GM12878 (cell line): ENCODE data around the gene SYNGR2. TPM values are rescaled to one million over a fixed set of nuclear protein-coding genes. Genes with fewer than 3 reads are reported as not detected.

ENCODE experiments used
- CBFB ChIP-seq: IDR thresholded peaks from 2 replicates; pipeline ENCODE4 v1.6.1; 2016; ENCODE audit warnings: antibody characterized with exemption, low read depth
- CHD1 ChIP-seq: IDR thresholded peaks from 2 replicates; pipeline ENCODE4 v1.6.1; 2012; ENCODE audit warnings: low read depth, low read length, improper control_type of control experiment
- E4F1 ChIP-seq: fragments of 450-650 bp; IDR thresholded peaks from 2 replicates; pipeline ENCODE4 v1.6.1; 2018; ENCODE audit warnings: borderline replicate concordance, mild to moderate bottlenecking; ENCODE audit not compliant: partially characterized antibody
- EP300 ChIP-seq, 2 experiments: fragments of 150-350 bp in 1 of 2; IDR thresholded peaks; 2 replicates each; pipeline ENCODE4 v1.6.1; 2011 to 2012; ENCODE audit warnings: low read depth in 2 of 2, low read length in 2 of 2, borderline replicate concordance in 1 of 2, improper control_type of control experiment in 1 of 2, inconsistent platforms in 1 of 2; ENCODE audit not compliant: control insufficient read depth in 1 of 2
- GABPA ChIP-seq: IDR thresholded peaks from 2 replicates; pipeline ENCODE4 v1.6.1; 2014; ENCODE audit warnings: antibody characterized with exemption, low read depth, mild to moderate bottlenecking, inconsistent platforms
- HCFC1 ChIP-seq: fragments of 150-350 bp; IDR thresholded peaks from 2 replicates; pipeline ENCODE4 v1.6.1; 2014; ENCODE audit warnings: low read length
- JUNB ChIP-seq: IDR thresholded peaks from 2 replicates; pipeline ENCODE4 v1.6.1; 2016; ENCODE audit warnings: antibody characterized with exemption, mild to moderate bottlenecking
- NR2F1 ChIP-seq: fragments of 450-650 bp; conservative IDR thresholded peaks from 2 replicates; pipeline ENCODE4 v1.6.1; 2017; ENCODE audit warnings: mild to moderate bottlenecking
- NRF1 ChIP-seq: conservative IDR thresholded peaks from 2 replicates; pipeline ENCODE4 v1.6.1; 2011; ENCODE audit warnings: mild to moderate bottlenecking, low read depth, low read length, improper control_type of control experiment
- POLR2AphosphoS2 ChIP-seq: IDR thresholded peaks from 2 replicates; pipeline ENCODE4 v1.6.1; 2011; ENCODE audit warnings: low read depth, mild to moderate bottlenecking, low read length, improper control_type of control experiment, moderate library complexity
- SUZ12 ChIP-seq: fragments of 200-600 bp; sonication (generic); IDR thresholded peaks from one replicate; pipeline ENCODE4 v1.6.1; 2018; ENCODE audit warnings: antibody characterized with exemption, mild to moderate bottlenecking; ENCODE audit not compliant: unreplicated experiment
- YY1 ChIP-seq: IDR thresholded peaks from 2 replicates; pipeline ENCODE4 v1.6.1; 2011; ENCODE audit warnings: low read depth, mild to moderate bottlenecking, low read length
- ZBTB40 ChIP-seq: fragments of 450-650 bp; IDR thresholded peaks from 2 replicates; pipeline ENCODE4 v1.6.1; 2016; ENCODE audit warnings: mild to moderate bottlenecking, moderate library complexity, borderline replicate concordance
- ZNF592 ChIP-seq: fragments of 450-650 bp; IDR thresholded peaks from 2 replicates; pipeline ENCODE4 v1.6.1; 2017; ENCODE audit warnings: mild to moderate bottlenecking, moderate library complexity
- polyA plus RNA-seq, 11 experiments: library from polyadenylated mRNA; depleted of rRNA in 4 of 11; unstranded in 6 of 11; stranded (reverse) in 5 of 11; fragments of >200 nt; fragmentation: Nextera tagmentation in 4 of 11; fragmentation: Illumina TruSeq in 1 of 11; extraction: Ambion mirVana in 4 of 11; extraction: Trizol in 1 of 11; gene quantifications; 1 replicate in 1 of 11; 2 replicates in 10 of 11; pipeline versions ENCODE4 v1.2.1 to v1.2.3, GENCODE V29; 2011 to 2016; ENCODE audit warnings: inconsistent platforms in 2 of 11, missing spikeins in 2 of 11, low read depth in 1 of 11
- total RNA-seq, 4 experiments: library from RNA; depleted of rRNA in 3 of 4; stranded (reverse); fragments of >200 nt in 3 of 4; fragmentation: Illumina TruSeq in 1 of 4; extraction: Trizol in 1 of 4; gene quantifications; 2 replicates each; pipeline versions ENCODE4 v1.2.1 to v1.2.3, GENCODE V29; 2013 to 2021
- TF ChIP-seq, protein P1 (sequence below): fragments of 450-650 bp; formaldehyde crosslinking; IDR thresholded peaks from 2 replicates; pipeline ENCODE4 v1.4.0; 2022; ENCODE audit warnings: mild to moderate bottlenecking, moderate library complexity

The SYNGR2 gene
- total and polyA plus RNA-seq, 10 of the 15 experiments (the other 5 are each of a cell fraction or from before 2014, with no cell fraction given): 4.4 to 529 (median 261) TPM

GRCh38 chr17:78130437-78131101 lies 37.8 kb upstream of the SYNGR2 start, which contains the start of gene TMC8 (continued):
- TF ChIP-seq ZBTB40: peak; percentile 48; the same call in 1 of the 2 replicates
- TF ChIP-seq CHD1: 0 out of 2 replicates have a peak, but pooled peaks have one; percentile 58
- TF ChIP-seq ZNF592: 0 out of 2 replicates have a peak, but pooled peaks have one; percentile 53
- no peak for TF ChIP-seq JUNB
- TF ChIP-seq CBFB: no peak
- no peak for TF ChIP-seq NRF1
- TF ChIP-seq YY1: no peak
- no peak for TF ChIP-seq SUZ12
- TF ChIP-seq POLR2AphosphoS2: peak; percentile 89
- peak; percentile 92 for TF ChIP-seq NR2F1
- TF ChIP-seq E4F1: no peak
- TF ChIP-seq, protein P1, sequence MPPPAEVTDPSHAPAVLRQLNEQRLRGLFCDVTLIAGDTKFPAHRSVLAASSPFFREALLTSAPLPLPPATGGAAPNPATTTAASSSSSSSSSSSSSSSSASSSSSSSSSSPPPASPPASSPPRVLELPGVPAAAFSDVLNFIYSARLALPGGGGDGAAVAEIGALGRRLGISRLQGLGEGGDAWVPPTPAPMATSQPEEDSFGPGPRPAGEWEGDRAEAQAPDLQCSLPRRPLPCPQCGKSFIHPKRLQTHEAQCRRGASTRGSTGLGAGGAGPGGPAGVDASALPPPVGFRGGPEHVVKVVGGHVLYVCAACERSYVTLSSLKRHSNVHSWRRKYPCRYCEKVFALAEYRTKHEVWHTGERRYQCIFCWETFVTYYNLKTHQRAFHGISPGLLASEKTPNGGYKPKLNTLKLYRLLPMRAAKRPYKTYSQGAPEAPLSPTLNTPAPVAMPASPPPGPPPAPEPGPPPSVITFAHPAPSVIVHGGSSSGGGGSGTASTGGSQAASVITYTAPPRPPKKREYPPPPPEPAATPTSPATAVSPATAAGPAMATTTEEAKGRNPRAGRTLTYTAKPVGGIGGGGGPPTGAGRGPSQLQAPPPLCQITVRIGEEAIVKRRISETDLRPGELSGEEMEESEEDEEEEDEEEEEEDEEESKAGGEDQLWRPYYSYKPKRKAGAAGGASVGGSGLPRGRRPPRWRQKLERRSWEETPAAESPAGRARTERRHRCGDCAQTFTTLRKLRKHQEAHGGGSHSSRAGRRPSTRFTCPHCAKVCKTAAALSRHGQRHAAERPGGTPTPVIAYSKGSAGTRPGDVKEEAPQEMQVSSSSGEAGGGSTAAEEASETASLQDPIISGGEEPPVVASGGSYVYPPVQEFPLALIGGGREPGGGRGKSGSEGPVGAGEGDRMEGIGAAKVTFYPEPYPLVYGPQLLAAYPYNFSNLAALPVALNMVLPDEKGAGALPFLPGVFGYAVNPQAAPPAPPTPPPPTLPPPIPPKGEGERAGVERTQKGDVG (CRISPR knock-in tag): no peak
- peak; percentile 10 to 33; a peak in 1 of 4 replicates for TF ChIP-seq EP300 (IDR thresholded peaks at IDR 0.05; ENCODE audit: borderline replicate concordance in 1 of 2, control insufficient read depth in 1 of 2, low read depth in 2 of 2, low read length in 2 of 2)
- TF ChIP-seq HCFC1: no peak
- no peak for TF ChIP-seq GABPA
